Body of pancreas (tissue), 4 donors: ENCODE results near the gene NLGN1.

ENCODE experiments used
- POLR2A ChIP-seq, 3 donors: fragments of 450-650 bp; IDR thresholded peaks; one replicate each; pipeline ENCODE4 v1.6.1; 2016; ENCODE audit warnings: antibody characterized with exemption in 3 of 3, mild to moderate bottlenecking in 2 of 3
- TF ChIP-seq, protein P1 (sequence below), 7 experiments: fragments of 450-650 bp in 4 of 7; fragments of 200-600 bp in 3 of 7; sonication (generic) in 3 of 7; IDR thresholded peaks; one replicate each; pipeline ENCODE4 v1.5.1; 2016 to 2019; ENCODE audit warnings: antibody characterized with exemption in 7 of 7

DNA sequence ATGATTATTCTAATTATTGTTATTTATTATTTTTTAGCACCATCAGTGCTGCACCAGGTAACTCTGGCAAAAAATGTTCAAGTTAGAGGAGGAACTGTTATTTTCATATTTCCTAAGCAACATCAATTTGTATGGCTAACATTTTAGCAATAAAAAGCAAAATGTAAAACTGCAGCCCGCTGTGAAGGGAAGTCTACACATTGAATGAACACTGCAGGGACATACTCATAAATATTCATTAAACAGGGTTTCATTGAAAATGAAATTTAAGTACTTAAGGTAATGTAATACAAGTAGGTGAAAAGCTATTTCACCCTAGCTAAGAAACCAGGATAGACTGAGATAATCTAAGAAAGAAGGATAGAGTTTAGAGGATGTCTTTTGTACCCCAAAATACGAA is 532.7 kb downstream of the NLGN1 start:
- TF ChIP-seq, protein P1, sequence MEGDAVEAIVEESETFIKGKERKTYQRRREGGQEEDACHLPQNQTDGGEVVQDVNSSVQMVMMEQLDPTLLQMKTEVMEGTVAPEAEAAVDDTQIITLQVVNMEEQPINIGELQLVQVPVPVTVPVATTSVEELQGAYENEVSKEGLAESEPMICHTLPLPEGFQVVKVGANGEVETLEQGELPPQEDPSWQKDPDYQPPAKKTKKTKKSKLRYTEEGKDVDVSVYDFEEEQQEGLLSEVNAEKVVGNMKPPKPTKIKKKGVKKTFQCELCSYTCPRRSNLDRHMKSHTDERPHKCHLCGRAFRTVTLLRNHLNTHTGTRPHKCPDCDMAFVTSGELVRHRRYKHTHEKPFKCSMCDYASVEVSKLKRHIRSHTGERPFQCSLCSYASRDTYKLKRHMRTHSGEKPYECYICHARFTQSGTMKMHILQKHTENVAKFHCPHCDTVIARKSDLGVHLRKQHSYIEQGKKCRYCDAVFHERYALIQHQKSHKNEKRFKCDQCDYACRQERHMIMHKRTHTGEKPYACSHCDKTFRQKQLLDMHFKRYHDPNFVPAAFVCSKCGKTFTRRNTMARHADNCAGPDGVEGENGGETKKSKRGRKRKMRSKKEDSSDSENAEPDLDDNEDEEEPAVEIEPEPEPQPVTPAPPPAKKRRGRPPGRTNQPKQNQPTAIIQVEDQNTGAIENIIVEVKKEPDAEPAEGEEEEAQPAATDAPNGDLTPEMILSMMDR (IDR thresholded peaks at IDR 0.05) = no peak
- TF ChIP-seq POLR2A (IDR thresholded peaks at IDR 0.05) = no peak
